HG02870 (cell line): ENCODE results near the gene NFATC3.
A peak's percentile ranks its signal among the peaks of the same experiment; 100 is the strongest.

Experiments
- ATAC-seq: cut with Tn5 transposase; IDR thresholded peaks from one replicate; pipeline ENCODE4 v1.9.1; 2021; ENCODE audit warnings: mild to moderate bottlenecking, moderate library complexity; ENCODE audit not compliant: unreplicated experiment

Gene NFATC3

GRCh38 chr16:68229431-68230175 lies 144.4 kb downstream of the NFATC3 start:
- ATAC-seq: no peak

DNA sequence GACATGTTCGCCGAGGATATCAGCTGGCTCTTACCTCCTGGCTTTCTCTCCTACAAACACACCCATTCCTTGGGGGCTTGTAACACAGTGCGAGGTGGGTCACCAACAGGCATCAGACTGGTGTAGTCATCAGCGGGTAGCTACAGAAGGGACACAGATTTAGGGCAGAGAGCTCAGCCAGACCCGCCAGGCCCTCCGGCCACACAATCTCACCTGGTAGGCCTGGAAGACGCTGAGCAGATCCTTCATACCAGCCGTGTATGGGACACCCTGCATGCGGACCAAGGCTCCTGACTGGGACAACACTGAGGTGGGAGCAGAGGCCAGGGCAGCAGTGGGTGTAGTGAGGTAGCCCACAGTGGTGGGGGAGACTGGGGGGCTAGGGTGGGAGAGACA lies 145.0 kb downstream of the NFATC3 start:
- ATAC-seq: no peak

DNA sequence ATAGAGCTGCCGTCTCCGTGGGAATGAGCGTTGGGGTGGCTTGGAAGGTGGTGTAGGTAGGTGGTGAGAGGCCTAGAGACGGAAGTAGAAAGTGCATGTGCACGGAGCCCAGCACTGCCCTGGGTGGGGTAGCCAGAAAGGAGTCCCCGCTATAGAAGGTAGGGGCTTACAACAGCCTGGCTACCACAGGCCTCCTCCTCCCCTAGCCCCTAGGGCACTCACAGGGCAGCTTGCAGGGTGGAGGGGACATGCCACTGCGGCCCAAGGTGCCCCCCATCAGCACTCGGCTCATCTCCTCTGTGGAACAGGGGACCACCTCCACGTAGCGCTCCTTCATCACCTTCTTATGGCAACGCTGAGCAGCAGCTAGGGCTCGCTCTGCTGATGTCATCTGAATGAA lies 145.8 kb downstream of the NFATC3 start:
- ATAC-seq: no peak

DNA sequence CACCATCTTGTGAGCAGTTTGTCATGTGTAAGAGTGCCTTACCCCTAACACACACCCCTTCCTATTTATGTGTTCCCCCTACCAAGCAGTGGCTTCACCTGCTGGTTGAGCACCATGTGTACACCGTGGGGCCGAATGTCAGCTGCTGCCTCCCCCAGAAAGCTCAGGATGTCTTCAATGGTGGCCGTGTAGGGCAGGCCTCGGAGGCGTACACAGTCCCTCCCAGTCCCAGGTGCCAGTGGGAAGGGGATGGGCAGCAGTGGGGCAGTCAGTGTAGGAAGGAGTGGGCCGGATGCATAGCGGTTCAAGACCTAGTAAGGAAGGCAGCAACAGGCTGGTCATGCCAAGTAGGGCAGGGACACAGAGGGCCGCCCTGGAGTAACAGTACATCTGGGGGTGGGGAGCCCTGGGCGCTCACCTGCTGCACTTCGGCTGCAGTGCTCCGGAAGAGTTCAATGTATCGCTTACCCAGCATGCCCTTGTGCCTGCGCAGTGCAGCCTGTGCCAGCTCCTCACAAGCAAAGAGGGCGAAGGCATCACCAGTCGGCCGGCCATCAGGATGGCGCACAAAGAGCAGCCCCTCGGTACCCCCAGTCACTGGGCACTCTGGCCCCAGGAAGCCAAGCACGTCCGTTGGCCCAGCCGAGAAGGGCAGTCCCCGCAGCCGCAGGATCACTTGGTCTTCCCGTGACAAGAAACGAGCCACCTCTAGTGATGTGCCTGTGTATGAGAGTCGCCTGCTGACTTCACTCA lies 146.4 kb downstream of the NFATC3 start:
- ATAC-seq: no peak

- no peak for ATAC-seq
Measured at GRCh38 chr16:68232335-68232734, 147.2 kb downstream of the NFATC3 start.

GRCh38 chr16:68233085-68233834 lies 148.1 kb downstream of the NFATC3 start:
- no peak for ATAC-seq

GRCh38 chr16:68233835-68234187 lies 148.6 kb downstream of the NFATC3 start:
- ATAC-seq: no peak

DNA sequence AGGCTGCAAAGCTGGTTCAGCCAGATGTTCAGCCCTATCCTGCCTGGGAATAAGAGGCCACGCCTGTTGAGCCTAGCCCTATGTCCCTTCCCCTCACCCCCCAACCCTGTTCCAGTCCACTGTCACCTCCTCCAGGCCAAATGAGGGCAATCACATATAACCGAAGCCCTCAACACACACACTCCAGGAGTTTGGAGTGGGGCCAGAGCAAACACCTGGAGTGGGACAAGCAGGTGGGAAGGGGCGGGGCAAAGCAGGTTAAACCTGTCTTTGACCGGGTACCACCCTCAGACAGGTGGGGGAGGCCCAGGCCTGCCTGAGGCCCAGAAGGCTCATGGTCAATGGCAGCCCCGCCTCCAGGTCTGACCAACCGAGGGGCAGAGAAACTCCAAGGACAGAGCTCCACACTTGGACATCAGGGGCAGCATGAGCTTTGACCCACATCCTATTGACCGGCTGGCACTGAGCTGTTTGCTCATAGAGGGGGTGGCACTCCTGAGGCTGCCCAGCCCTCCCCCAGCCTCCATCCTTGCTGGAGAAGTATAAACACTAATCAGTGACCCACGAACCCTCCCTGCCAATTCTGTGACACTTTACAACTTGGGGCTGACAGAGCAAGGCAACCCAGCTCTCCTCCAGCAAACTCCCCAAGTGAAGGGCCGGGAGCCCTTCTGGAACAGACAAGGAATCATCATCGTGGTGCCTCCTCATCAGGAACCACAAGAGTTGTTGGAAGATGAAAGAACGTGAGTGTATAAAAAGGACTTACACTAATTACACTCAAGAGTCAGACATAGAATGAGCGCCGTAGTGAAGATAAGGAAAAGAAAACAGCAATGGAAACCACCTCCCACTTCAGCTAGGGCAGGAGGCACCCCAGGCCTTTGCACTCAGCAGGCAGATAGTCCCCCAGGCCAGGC lies 149.3 kb downstream of the NFATC3 start:
- no peak for ATAC-seq

- ATAC-seq: no peak
Measured at GRCh38 chr16:68235108-68235886, 150.1 kb downstream of the NFATC3 start.

DNA sequence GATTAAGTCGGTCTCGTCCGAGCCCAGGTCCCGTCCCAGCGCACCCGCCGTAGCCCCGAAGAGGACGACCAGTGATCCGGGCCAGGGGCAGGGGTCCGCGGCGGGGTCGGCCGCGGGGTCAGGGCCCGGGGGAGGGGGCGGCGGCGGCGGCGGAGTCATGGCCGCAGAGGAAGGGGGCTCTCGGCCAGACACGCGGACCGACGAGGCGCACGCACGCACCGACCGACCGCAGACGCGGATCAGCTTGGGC lies 150.6 kb downstream of the NFATC3 start, which contains the start of gene ESRP2:
Gene ESRP2 (minus strand): TSS at position 241 of the 250 bp plus-strand sequence. CDS start 82 bp downstream, at position 159.
- no peak for ATAC-seq

DNA sequence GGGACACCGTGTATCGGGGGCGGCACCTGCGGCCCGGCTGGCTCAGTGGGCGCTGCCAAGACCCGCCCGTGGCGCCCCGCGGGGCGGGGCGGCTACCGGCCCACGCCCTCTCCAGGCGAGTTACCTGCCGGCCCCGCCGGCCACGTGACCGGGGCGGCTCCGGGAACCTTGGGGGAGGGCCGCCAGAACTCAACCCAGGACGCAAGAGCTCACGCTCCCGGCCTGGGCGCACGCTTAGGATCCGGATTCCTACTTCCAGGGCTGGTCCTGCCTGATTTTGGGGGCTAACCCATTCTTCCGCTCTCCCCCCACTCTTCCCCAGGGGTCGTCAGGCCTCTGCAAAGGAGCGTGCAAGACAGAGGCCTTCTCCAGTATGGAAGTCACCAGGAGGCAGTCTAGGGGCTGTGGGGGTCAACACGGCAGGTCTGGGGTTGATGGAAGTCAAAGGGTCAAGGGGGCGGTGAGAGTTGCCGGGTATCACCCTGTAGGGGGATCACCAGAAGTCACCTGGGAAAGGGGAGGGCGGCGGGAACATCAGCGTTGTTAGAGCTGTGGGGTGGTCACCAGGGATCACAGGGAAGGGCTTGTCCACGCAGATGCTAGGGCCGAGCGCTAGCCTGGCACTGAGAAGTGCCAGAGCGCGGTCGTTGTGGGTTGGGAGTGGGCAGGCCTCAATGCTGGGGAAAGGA lies 151.1 kb downstream of the NFATC3 start:
- no peak for ATAC-seq

- no peak for ATAC-seq
Measured at GRCh38 chr16:68236826-68237242, 151.7 kb downstream of the NFATC3 start.

GRCh38 chr16:68237243-68238028 lies 152.3 kb downstream of the NFATC3 start:
- ATAC-seq: peak; percentile 85

- ATAC-seq: no peak
Measured at GRCh38 chr16:68238029-68238345, 152.8 kb downstream of the NFATC3 start.

- ATAC-seq: no peak
Measured at GRCh38 chr16:68242085-68242484, 156.9 kb downstream of the NFATC3 start.

DNA sequence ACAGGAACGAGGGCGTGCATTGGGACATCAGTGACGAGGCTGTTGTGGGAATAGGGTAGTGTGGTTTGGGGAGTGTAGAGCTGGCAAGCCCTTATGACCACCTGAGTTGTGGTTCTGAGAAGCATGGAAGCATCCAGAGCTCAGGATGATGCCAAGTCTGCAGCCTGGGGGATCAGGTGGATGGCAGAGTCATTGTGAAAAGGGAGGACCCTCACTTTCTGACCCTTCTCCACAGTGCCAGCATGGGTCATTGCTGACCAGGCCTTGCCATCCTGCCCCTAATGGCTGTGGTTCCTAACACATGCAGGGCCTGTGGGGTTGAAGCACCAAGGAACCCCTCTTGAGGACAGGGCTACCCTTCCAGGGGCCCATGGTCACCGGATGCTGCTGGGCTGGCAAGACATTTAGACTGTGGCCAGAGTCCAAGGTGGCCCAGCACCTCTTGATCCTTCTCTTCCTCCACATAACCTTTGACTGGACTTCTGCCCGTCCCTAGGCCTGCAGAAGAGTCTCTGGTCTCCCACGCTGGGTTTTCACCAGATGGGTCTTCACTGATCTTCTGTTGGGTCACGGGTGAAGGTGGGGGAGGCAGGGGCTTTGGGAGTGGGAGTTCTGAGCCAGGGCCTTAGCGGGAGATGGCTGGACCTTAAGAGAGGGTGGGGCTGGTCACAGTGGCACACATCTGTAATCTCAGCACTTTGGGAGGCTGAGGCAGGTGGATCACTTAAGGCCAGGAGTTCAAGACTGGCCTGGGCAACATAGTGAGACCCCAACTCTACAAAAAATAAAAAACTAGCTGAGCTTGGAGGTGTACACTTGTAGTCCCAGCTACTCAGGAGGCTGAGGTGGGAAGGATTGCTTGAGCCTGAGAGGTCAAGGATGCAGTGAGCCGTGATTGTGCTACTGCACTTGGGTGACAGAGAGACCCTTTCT lies 158.0 kb downstream of the NFATC3 start:
- no peak for ATAC-seq

- ATAC-seq: no peak
Measured at GRCh38 chr16:68244481-68244902, 159.3 kb downstream of the NFATC3 start.
